Astrocyte of the spinal cord (primary cell): ENCODE results near the gene SLC10A7.

Experiments used
- DNase-seq: peaks from one replicate; pipeline ENCODE4 v3.0.0; 2011; ENCODE audit warnings: low read depth, low spot score
- H3K4me3 ChIP-seq: 2 replicates; pipeline ENCODE4 v1.5.1; 2011; ENCODE audit warnings: low read depth, mild to moderate bottlenecking, low read length, moderate library complexity
- in situ Hi-C: cut with HindIII; loops from 2 replicates; pipeline ENCODE4 v1.10.0; 2017; ENCODE audit warnings: low sequenced_read_pairs
- TF ChIP-seq, protein P1 (sequence below): IDR thresholded peaks from 2 replicates; pipeline ENCODE4 v1.5.1; 2012; ENCODE audit warnings: low read depth, mild to moderate bottlenecking, low read length, inconsistent platforms

SLC10A7 gene

DNA sequence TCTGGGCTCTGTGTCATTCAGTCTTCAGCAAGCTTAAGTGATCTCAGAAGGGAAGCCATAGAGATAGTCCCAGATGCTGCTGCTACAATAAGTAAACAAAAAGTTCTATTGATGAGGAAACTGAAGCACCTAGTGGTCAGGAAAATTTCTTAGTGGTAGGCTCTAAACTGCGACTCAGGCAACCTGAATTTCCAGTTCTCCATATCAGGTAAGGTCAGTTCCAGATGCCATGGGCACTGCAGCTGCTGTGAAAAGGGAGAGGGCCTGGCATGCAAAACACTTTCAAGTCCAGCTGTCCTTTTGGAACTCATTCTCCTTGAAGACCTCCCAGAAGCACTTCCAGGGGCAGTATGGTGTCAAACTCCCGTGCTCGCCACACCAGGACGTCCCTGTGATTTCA lies 261.2 kb downstream of the SLC10A7 start:
- TF ChIP-seq, protein P1, sequence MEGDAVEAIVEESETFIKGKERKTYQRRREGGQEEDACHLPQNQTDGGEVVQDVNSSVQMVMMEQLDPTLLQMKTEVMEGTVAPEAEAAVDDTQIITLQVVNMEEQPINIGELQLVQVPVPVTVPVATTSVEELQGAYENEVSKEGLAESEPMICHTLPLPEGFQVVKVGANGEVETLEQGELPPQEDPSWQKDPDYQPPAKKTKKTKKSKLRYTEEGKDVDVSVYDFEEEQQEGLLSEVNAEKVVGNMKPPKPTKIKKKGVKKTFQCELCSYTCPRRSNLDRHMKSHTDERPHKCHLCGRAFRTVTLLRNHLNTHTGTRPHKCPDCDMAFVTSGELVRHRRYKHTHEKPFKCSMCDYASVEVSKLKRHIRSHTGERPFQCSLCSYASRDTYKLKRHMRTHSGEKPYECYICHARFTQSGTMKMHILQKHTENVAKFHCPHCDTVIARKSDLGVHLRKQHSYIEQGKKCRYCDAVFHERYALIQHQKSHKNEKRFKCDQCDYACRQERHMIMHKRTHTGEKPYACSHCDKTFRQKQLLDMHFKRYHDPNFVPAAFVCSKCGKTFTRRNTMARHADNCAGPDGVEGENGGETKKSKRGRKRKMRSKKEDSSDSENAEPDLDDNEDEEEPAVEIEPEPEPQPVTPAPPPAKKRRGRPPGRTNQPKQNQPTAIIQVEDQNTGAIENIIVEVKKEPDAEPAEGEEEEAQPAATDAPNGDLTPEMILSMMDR, result no peak
- no peak overlapping the region for H3K4me3 ChIP-seq
- in situ Hi-C loops, result no loop called here
- DNase-seq, result no peak

DNA sequence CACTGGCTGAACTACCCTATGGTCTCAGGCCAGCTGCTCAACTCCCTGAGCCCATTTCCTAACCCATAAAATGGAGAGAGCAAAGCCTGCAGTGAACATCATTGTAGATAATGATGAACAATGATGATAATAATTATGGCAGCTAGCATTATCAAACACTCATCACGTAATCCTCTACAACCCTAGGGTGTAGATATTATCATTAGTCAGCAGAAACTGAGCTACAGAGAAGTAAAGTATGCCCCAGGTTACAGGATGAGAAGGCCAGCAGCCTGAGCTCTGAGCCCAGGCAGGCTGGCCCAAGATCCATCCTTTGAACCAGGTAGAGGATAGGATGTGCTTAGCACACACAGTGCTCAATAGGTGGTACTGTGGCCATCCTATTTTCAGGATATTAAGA lies 264.2 kb downstream of the SLC10A7 start:
- TF ChIP-seq, protein P1, result no peak
- in situ Hi-C loops, result no loop called here
- DNase-seq, result no peak
- H3K4me3 ChIP-seq, result no peak overlapping the region

DNA sequence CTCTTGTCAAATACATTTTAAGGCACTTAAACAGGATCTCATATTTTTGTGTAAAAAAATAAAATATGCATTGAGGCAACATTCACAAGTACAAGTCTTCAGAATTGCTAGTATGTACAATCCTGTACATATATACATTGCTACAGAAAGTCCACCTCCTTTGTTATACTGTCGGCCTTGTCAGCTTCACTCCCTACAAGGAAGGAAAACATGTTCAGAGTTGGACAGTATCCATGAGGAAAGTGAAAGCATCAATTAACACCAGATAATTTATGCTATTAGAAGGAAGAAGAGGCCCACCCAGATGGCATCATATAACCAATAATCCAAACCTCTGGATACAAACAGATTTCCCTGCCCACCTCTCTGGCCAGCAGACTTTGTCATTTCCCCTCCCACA lies 265.4 kb downstream of the SLC10A7 start:
- TF ChIP-seq, protein P1, result no peak
- DNase-seq, result no peak
- H3K4me3 ChIP-seq, result no peak overlapping the region
- in situ Hi-C loops, result no loop called here

DNA sequence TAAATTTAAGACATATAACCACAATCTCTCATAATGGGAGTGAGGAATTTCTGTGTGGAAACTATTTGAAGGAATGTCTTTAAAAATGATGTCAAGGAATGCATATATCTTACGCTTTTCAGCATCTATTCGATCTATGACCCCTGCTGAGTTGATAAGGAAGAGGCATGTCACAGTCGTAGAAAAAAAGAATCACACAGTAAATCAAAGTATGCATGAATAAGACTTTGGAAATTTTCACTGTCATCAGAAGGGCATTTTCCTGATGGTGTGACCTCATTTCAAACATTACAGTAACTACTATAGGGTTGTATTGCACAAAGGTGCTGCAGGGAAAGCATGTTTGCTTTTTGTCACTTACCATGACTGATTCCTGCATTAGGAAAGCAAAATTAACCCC lies 265.9 kb downstream of the SLC10A7 start:
- DNase-seq, result peak; percentile 68
- TF ChIP-seq, protein P1, result no peak
- no peak overlapping the region for H3K4me3 ChIP-seq
- in situ Hi-C loops, result no loop called here

DNA sequence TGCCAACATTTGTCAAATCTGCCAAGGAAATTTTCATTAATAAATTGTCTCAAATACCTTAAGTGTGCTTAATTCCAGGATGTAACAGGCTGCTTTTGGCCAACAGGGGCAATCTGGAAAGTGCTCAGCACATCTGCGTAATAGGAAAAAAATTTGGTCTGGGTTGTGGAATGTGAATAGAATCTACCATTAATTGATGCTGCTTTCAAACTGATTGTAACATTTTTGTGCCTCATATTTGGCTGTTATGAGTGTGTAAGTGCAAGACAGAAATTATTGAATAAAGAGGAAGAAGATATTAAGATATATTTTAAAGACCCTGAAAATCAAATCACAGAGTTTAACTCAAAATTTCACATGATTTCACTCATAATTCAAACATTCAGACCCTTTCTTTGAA lies 266.3 kb downstream of the SLC10A7 start:
- in situ Hi-C loops, result no loop called here
- no peak overlapping the region for H3K4me3 ChIP-seq
- peak; percentile 64 for DNase-seq
- TF ChIP-seq, protein P1, result no peak

DNA sequence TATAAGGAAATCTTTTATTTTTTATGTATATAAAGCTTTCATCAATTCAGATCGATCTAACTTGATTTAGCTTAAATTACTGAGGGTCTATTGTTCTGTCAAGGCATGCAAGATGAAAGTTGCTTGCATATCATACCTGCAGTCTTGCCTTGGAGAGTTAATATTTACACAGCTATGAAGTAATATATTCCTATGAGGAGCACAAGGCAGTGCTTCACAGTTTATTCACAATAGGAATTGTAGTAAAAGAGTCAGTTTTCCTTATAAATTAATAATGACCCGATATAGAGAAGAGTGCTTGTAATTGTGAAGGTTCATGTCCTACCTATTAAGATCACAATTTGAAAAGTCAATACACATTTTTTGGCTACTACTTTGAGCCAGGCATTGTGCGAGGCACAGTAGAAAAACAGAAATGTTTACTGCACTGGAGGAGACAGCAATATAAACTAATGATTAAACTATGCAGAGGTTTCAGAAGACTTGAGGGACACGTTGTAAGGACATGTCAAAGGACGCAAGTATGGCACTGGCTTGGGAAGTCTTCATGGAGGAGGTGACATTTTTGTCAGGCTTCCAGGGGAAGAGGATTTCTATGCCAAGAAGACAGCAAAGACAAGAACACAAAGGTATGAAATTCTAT lies 268.6 kb downstream of the SLC10A7 start:
- TF ChIP-seq, protein P1, result no peak
- in situ Hi-C loops, result no loop called here
- no peak overlapping the region for H3K4me3 ChIP-seq
- no peak for DNase-seq

DNA sequence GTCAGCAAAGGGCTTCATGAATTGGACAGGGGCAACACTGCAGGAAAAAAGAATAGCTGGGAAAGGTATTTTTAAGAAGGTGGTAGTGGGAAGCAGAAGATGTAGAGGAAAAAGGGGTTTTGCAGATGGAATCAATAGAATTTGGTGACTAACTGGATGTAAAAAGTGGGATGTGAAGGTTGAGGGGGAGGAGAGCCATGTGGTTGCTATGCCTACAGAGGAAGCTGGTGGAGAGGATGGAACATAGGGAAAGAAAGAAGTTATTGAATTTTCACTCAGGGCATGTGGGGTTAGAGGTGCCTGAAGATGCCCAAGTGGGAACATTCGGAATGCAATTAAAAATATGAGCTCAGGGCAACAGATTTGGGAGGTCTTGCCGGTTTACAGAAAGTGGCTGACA lies 274.4 kb downstream of the SLC10A7 start:
- TF ChIP-seq, protein P1, result no peak
- no peak for DNase-seq
- H3K4me3 ChIP-seq, result no peak overlapping the region
- in situ Hi-C loops, result no loop called here
